ENCODE results near the gene LRRC37A3.
A peak's percentile ranks its signal among the peaks of the same experiment; 100 is the strongest.
"Not testable (repeated sequence)": the region's sequence is repeated elsewhere in the genome, so short reads cannot be mapped to it uniquely, and the experiment has no call there.

The LRRC37A3 gene

GRCh38 chr17:64925244-64925643, 6.0 kb upstream of the LRRC37A3 start:
- DNase-seq, result not testable (repeated sequence)

DNA sequence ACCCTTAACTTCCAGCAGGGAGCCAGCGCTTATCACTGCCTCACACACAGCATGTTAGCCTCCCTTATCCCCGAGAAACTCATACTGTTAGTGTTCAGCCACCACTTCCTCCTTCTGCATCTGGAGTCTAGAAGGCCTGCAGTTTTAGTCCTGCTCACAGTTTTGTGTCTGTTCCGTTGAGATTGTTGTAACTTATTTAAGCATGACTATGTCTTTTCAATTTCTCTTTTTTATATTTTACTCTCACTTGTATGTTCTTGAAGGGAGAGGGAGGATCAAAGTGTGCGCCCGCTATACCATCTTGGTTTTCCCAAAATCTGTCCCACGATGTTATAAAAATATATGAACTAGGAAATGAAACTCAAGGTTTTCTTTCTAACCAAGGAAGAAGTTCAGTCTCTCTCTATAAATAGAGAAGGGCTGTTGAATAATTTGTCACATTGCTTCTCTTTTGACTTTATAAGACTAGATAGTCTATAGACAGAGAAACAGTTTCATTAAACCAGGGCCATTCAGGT, 3.8 kb upstream of the LRRC37A3 start:
- DNase-seq, result not testable (repeated sequence)

GRCh38 chr17:64920419-64921172, 1.3 kb upstream of the LRRC37A3 start:
- no peak for DNase-seq

- DNase-seq, result no peak
Observed at GRCh38 chr17:64920026-64920418, 744 bp upstream of the LRRC37A3 start.

DNA sequence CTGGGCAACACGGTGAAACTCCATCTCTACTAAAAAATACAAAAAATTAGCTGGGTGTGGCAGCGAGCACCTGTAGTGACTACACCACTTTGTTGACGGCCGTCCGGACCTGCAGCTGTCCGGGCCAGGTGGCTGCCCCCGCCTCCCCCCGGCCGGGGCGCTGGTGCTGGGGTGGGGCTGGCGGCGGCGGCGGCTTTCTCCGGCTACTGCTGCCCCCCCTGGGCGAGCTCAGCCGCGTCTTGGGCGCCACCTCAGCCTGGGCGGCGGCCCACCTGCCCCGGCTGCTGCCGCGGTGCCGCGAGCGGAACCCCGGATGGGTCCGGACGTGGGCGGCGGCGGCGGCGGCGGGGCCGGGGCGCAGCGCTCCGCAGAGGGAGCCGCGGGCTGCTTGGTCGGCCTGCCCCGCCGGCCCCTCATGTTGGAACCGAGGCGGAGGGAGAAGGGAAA, 413 bp downstream of the LRRC37A3 start:
- DNase-seq, result not testable (repeated sequence)

GRCh38 chr17:64917540-64917939, 1.7 kb downstream of the LRRC37A3 start:
- not testable (repeated sequence) for DNase-seq

- not testable (repeated sequence) for DNase-seq
Observed at GRCh38 chr17:64915244-64915643, 4.0 kb downstream of the LRRC37A3 start.

- DNase-seq, result not testable (repeated sequence)
Observed at GRCh38 chr17:64910191-64910514, 9.1 kb downstream of the LRRC37A3 start.

DNA sequence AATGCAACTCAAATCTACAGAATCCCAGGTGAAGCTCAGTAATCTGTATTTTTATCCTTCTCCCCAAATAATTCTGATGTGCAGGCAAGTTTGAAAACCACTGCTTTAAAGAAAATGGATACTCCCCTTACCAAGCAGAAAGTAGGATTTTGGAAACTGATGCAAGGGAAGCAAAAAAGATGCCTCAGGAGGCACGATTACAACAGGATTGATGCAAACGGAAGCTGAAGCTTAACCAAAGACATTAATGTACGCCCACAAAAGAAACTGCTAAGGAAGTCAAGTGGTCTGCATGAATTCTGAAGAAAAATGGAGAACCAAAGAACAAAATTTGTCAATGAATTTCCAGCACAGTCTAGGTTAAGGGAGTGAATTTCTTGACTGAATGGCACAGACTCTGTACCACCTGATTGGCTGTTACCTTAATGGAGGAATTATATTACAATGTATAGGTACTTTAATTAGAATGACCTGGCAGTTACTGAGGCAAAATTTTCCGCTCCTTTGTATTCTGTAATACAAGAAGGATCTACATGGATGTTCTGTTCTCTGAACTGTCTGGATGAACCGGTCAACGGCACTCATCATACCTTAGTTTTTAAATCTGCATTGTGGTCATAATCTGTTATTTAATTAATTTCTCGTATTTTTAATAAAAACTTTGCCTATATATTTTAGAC, 9.6 kb downstream of the LRRC37A3 start:
- not testable (repeated sequence) for DNase-seq

- not testable (repeated sequence) for DNase-seq
Observed at GRCh38 chr17:64904069-64904468, 15.2 kb downstream of the LRRC37A3 start.

- DNase-seq, result not testable (repeated sequence)
Observed at GRCh38 chr17:64897136-64897535, 22.1 kb downstream of the LRRC37A3 start.

DNA sequence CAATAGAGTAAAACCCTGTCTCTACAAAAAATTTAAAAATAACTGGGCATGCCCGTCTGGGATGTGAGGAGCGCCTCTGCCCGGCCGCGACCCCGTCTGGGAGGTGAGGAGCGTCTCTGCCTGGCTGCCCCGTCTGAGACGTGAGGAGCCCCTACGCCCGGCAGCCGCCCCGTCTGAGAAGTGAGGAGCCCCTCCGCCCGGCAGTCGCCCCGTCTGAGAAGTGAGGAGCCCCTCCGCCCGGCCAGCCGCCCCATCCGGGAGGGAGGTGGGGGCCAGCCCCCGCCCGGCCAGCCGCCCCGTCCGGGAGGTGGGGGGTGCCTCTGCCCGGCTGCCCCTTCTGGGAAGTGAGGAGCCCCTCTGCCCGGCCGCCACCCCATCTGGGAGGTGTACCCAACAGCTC, 45.1 kb downstream of the LRRC37A3 start:
- DNase-seq, result not testable (repeated sequence)

- peak; percentile 24 for DNase-seq
Observed at GRCh38 chr17:64847504-64848466, 71.5 kb downstream of the LRRC37A3 start.

DNA sequence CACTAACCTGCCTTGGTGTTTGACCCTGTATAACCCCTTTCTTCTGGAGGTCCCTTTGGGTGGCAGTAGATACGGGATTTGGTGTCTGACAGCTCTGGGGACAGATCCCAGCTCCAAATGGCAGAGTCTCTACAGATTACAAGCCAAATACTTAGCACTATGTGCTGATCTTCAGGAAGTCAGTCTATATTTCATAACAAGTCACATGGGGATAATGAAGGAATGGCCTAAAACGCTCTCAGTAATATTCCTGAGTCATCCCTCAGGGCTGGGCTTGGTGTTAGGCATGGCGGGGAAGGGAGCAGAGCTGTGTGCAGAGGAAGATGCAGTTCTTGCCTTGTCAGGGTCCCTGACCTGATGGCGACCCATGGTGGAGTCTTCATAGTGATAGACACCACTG, 72.4 kb downstream of the LRRC37A3 start:
- not testable (repeated sequence) for DNase-seq

- not testable (repeated sequence) for DNase-seq
Observed at GRCh38 chr17:64843918-64844317, 75.4 kb downstream of the LRRC37A3 start.

- not testable (repeated sequence) for DNase-seq
Observed at GRCh38 chr17:64842900-64843299, 76.4 kb downstream of the LRRC37A3 start.

DNA sequence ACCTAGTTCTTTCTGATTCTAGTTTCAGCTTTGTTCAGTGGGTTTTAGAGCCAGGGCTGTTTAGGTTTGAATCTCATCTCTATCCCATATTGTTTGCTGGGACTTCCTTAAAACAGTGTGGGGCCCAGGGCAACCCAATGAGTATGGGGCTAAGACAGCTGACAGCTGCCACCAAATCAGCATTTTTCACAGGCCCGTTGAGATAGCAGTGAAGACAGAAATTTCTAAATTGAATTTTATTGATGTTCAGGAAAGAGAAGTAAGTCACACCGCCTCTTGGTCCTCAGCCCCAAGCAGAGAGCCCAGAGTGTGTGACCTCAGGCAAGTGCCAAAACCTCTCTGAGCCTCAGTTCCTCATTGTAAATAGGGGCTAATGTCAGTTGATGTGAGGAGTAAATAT, 78.3 kb downstream of the LRRC37A3 start:
- DNase-seq, result not testable (repeated sequence)

GRCh38 chr17:64838513-64838912, 80.8 kb downstream of the LRRC37A3 start:
- DNase-seq, result not testable (repeated sequence)

DNA sequence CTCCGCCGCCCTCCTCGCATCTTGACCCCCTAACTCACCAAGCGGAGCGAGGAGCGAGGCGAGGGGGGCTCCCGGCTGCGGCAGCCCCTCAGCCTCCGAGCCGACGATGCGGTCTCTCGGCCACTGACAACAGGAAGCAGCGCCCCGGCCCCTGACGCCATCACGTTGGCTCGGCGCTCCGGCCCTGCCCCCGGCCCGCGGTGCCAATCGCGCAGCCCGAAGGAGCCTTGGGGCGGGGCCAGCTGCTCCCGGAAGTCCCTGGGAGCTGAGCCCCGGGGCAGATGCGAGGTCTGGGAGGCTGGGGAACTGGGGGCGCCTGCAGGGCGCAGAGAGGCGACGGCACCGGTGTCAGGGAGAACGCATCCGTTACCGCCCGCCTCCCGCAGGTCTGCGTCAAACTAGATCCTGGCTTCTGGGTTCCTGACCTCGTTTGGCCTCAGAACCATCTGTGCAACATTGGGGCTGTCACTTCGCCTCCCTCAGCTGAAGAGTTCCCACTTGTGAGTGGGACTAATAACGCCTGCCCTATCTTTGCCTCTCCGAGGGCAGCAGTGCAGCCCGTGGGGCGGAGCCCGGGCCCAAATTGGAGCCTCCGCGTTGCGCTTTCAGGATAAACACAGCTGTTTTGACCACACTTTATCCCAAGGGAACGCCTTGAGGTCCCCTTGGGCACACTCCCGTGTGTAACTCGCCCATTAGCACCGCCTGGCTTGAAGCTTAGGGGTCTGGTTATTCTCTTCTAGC, 82.1 kb downstream of the LRRC37A3 start:
- peak; percentile 63 for DNase-seq

GRCh38 chr17:64836623-64837017, 82.7 kb downstream of the LRRC37A3 start:
- DNase-seq, result not testable (repeated sequence)

- DNase-seq, result not testable (repeated sequence)
Observed at GRCh38 chr17:64834060-64834459, 85.2 kb downstream of the LRRC37A3 start.

GRCh38 chr17:64830631-64831040, 88.6 kb downstream of the LRRC37A3 start:
- not testable (repeated sequence) for DNase-seq
